GM13977 (cell line): ENCODE measurements around the gene STK24.
"Not testable (repeated sequence)": the region's sequence is repeated elsewhere in the genome, so short reads cannot be mapped to it uniquely, and the experiment has no call there.

Experiments
- DNase-seq: peaks from one replicate; pipeline ENCODE4 v3.0.0; 2012; ENCODE audit warnings: low spot score
- in situ Hi-C: fragments of 300-500 bp; cut with MboI; formaldehyde crosslinking; loops from one replicate; pipeline ENCODE4 v1.12.0; 2022; ENCODE audit warnings: low sequenced_read_pairs, low pct_unique_long_range_greater_than_20kb, mixed read lengths, inconsistent platforms; ENCODE audit not compliant: unreplicated experiment
- TF ChIP-seq, protein P1 (sequence below): IDR thresholded peaks from 2 replicates; pipeline ENCODE4 v1.5.1; 2012; ENCODE audit warnings: mild to moderate bottlenecking, control low read depth; ENCODE audit not compliant: insufficient read depth; ENCODE audit errors: extremely low read depth, missing control alignments

Gene STK24

DNA sequence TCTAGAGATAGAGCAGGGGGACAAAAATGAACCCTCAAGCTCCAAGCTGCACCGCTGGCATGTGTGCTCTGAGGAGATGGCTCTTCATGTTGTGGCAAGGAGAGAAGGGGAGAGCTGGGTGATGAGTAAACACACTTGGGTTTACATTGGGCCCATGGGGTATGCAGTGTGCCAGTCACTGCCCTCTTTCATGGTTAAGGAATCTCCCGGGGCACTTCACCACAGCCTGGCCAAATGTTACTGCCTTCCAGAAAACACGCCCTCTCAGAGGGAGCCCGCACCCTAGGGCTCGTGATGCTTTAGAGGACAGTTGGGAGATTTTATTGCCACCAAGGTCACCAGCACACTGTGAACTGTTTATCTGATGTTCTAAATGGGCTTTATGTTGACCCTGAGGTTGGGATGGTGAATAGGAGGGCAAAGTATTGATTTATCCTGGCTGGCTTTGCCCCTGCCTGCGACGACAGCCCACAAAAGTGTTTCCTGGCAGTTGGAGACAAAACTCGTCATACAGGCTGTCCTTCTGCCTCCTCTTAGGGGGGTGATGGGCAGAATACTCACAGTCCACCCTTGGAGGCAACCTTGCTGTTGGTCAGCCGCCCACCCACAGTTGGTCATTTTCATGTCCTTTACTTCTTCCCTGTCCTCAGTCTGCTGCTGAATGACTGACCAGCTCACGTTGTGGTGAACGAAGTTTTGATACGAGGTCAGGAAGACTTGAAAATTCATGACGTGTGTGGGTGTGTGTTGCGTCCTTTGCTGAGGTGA, 156.9 kb downstream of the STK24 start:
- DNase-seq: no peak
- TF ChIP-seq, protein P1, sequence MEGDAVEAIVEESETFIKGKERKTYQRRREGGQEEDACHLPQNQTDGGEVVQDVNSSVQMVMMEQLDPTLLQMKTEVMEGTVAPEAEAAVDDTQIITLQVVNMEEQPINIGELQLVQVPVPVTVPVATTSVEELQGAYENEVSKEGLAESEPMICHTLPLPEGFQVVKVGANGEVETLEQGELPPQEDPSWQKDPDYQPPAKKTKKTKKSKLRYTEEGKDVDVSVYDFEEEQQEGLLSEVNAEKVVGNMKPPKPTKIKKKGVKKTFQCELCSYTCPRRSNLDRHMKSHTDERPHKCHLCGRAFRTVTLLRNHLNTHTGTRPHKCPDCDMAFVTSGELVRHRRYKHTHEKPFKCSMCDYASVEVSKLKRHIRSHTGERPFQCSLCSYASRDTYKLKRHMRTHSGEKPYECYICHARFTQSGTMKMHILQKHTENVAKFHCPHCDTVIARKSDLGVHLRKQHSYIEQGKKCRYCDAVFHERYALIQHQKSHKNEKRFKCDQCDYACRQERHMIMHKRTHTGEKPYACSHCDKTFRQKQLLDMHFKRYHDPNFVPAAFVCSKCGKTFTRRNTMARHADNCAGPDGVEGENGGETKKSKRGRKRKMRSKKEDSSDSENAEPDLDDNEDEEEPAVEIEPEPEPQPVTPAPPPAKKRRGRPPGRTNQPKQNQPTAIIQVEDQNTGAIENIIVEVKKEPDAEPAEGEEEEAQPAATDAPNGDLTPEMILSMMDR: no peak
- in situ Hi-C loops: no loop called here

DNA sequence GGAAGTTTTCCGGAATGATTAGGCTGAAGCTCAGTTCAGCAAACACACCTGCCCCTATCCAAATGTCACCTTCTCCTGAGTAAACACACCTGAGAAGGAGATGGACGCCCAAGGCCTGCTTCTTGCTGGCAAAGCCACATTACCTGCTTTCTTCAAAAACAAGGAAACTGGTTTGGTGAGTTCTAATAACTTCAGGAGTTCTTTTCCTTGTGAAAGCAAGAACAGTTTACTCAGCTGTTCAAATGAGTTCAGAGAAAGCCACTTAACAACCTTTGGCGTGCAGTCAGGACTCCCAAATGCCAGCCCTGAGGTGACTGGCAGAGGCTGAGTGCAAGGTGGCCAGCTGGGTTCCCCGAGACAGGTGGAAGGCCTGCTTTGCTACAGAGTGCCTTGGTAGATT, 160.5 kb downstream of the STK24 start:
- in situ Hi-C loops: no loop called here
- TF ChIP-seq, protein P1: no peak
- DNase-seq: no peak

DNA sequence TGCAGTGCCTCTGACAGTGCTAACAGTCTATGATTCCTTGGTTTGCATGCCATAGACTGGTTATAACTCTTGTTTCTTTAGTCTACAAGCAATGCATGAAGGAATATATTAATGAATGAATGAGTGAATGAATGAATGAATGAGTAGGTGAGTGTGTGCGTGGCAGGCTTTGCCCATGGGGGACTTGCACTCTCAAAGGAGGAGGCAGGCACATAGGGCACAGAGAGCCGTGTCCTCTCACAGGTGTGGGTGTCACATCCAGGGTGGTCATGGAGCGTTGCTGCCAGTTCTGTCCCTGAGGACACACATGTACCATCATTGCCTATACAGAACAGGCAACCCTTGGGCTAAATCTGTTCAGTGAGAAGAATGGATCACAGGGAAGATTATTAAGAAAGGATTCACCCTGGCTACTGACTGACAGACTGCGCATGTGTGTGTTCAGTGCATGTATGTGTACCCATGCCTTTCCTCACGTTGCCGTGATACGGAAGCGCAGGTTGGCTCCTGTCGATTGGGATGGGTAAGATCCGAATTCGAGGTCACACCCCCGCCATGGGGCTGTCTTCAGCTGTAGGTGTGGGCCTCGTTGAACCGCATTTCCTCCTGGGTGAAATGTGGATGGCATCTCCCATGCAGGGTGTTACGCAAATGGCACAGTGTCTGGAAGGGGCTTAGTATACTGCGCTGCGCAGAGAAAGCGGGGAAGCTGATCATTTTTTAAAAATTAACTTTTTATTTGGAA, 161.4 kb downstream of the STK24 start:
- no peak for DNase-seq
- TF ChIP-seq, protein P1: no peak
- in situ Hi-C loops: no loop called here

DNA sequence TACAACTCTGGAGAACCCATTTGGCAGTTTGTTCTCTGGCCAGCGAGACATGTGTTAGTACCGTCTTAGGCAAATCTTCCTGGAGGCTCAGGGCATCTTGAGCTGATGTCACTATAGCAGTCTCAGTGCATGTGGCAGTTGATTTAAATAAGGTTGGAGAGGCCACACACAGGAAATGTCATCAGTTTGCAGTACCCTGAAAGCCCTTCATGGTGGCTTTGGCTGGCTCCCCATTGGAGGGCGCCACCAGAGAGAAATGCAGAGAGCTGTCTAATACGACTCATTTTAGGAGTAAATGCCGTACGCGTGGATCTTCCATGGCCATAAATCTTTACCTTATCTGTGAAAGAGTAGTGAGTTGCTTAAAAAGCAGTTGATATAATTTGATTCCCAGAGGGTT, 163.1 kb downstream of the STK24 start:
- in situ Hi-C loops: no loop called here
- TF ChIP-seq, protein P1: no peak
- DNase-seq: no peak

DNA sequence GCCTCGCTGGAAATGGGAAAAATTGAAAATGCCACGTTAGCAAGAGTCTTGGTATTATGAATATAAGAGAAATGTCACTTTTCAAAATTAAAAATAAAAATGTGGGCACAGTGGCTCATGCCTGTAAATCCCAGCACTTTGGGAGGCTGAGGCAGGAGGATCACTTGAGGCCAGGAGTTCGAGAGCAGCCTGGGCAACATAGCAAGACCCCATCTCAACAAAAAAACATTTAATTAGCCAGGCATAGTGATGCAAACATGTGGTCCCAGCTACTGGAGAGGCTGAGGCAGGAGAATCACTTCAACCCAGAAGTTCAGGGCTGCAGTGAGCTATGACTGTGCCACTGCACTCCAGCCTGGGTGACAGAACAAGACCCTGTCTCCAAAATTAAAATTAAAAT, 163.6 kb downstream of the STK24 start:
- DNase-seq, in situ Hi-C loops: not testable (repeated sequence)

DNA sequence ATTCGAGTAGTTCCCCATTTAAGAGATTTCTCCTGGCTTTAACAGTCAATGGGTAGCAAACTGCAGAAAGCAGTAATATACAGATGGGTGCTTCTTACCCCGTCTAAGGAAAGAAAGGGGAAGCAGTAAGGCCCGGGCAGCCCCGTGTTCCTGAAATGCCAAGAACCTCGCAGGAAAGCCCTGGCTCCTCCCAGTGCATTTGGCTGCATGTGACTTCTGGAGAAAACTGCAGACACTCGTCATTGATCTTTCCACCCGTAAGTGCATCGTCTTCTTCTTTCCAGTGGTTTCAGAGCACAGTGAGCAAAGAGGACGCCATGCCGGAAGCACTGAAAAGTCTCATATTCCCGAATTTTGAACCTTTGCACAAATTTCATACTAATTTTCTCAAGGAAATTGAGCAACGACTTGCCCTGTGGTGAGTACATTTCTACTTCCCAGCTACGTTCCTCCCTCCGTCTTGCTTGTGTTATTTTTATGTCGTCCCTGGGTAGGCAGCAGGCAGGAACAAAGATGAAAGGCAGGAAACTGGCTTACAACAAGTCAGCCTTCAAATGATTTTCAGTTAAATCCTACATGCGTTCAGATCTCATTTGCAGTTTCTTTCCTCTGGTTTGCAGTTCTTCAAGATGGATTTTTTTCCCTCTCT, 165.2 kb downstream of the STK24 start:
- in situ Hi-C loops: no loop called here
- no peak for DNase-seq
- TF ChIP-seq, protein P1: no peak

DNA sequence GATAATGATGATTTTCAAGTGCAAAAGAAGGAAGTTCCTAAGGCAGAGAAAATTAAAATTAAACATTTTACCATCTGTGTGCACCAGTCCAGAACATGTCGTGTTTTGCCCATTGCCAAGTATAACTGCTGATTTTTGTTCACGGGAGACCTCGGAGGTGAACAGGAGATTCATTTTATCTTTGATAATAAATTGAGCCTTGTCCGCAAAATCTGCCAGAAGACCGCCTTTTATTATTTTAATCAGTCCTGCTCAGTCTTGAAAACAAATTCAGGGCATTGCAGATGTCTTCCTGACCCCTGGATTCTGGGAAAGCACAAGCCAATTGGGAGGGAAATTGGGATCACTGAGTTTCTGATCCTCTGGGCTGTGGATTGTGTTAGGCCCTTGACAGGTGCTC, 165.9 kb downstream of the STK24 start:
- in situ Hi-C loops: no loop called here
- TF ChIP-seq, protein P1: no peak
- no peak for DNase-seq
